ENCODE results near the gene TSTD2.

- TF ChIP-seq, protein P1, sequence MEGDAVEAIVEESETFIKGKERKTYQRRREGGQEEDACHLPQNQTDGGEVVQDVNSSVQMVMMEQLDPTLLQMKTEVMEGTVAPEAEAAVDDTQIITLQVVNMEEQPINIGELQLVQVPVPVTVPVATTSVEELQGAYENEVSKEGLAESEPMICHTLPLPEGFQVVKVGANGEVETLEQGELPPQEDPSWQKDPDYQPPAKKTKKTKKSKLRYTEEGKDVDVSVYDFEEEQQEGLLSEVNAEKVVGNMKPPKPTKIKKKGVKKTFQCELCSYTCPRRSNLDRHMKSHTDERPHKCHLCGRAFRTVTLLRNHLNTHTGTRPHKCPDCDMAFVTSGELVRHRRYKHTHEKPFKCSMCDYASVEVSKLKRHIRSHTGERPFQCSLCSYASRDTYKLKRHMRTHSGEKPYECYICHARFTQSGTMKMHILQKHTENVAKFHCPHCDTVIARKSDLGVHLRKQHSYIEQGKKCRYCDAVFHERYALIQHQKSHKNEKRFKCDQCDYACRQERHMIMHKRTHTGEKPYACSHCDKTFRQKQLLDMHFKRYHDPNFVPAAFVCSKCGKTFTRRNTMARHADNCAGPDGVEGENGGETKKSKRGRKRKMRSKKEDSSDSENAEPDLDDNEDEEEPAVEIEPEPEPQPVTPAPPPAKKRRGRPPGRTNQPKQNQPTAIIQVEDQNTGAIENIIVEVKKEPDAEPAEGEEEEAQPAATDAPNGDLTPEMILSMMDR (IDR thresholded peaks at IDR 0.05 in 4 of 5, conservative IDR thresholded peaks at IDR 0.05 in 1 of 5), result no peak
- TF ChIP-seq POLR2A (IDR thresholded peaks at IDR 0.05), result no peak
These were observed 72.3 kb downstream of the TSTD2 start for GRCh38 chr9:97560851-97561250.
